Measurements from ENCODE around the gene CPLX4.
A peak's percentile ranks its signal among the peaks of the same experiment; 100 is the strongest.

CPLX4 gene

DNA sequence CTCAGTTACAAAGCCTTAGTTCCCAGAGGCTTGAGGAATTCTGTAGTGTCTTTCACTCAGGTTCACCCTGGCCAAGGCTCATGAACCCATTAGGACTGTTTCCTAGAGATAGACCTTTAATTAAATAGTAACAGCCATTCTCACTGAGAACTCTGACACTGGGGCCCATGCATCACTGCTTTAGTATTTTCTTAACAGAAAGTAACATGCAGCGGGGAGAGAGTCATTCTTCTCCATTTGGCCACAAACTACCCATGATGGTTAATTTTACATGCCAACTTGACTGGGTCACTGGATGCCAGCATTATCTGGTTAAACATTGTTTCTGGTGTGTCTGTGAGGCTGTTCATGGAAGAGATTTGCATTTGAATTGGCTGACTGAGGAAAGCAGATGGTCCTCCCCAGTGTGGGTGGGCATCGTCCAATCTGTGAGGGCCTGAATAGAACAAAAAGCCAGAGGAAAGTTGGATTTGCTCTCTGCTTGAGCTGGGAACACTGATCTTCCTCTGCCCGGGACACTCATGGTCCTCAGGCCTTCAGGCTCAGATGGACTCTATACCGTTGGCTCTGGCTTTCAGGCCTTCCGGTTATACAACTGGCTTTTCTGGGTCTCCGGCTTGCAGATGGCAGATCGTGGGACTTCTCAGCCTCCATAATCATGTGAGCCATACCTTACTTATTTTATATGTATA lies 5.6 kb upstream of the CPLX4 start:
- TF ChIP-seq, protein P1, sequence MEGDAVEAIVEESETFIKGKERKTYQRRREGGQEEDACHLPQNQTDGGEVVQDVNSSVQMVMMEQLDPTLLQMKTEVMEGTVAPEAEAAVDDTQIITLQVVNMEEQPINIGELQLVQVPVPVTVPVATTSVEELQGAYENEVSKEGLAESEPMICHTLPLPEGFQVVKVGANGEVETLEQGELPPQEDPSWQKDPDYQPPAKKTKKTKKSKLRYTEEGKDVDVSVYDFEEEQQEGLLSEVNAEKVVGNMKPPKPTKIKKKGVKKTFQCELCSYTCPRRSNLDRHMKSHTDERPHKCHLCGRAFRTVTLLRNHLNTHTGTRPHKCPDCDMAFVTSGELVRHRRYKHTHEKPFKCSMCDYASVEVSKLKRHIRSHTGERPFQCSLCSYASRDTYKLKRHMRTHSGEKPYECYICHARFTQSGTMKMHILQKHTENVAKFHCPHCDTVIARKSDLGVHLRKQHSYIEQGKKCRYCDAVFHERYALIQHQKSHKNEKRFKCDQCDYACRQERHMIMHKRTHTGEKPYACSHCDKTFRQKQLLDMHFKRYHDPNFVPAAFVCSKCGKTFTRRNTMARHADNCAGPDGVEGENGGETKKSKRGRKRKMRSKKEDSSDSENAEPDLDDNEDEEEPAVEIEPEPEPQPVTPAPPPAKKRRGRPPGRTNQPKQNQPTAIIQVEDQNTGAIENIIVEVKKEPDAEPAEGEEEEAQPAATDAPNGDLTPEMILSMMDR (IDR thresholded peaks at IDR 0.05; ENCODE audit: low read depth, low read length, missing control alignments): no peak
- in situ Hi-C loops (cut with HindIII; ENCODE audit: low sequenced_read_pairs): no loop called here
- H3K4me3 ChIP-seq (ENCODE audit: low read depth, low read length): no peak overlapping the region
- DNase-seq (ENCODE audit: low read depth): peak; percentile 5

DNA sequence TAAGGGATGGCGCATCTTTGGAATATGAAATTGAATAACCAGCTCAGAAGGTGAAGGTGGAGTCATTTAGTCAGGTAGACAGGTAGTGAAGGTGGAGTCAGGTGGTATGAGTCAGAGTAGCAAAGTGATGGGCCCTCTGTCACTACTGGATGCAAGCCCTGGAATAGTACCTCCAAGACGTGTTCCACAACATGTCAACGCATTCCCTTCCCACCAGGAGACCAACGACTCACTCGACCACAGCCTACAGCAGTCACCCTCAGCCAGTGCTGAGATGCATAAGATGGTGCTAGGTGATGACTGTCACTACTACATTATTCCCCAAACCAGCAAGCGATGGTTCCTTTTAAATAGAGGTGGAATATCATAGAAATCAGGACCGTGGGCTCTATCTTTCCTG lies 6.8 kb downstream of the CPLX4 start:
- DNase-seq (ENCODE audit: low read depth): peak; percentile 13
- in situ Hi-C loops (cut with HindIII; ENCODE audit: low sequenced_read_pairs): no loop called here
- TF ChIP-seq, protein P1 (IDR thresholded peaks at IDR 0.05; ENCODE audit: low read depth, low read length, missing control alignments): no peak
- H3K4me3 ChIP-seq (ENCODE audit: low read depth, low read length): no peak overlapping the region

- TF ChIP-seq, protein P1 (IDR thresholded peaks at IDR 0.05; ENCODE audit: low read depth, low read length, missing control alignments): no peak
- peak overlapping the region; percentile 15 for H3K4me3 ChIP-seq (ENCODE audit: low read depth, low read length)
- no peak for DNase-seq (ENCODE audit: low read depth)
- in situ Hi-C loops (cut with HindIII; ENCODE audit: low sequenced_read_pairs): no loop called here
Observed at GRCh38 chr18:59308938-59309260, 9.6 kb downstream of the CPLX4 start.

DNA sequence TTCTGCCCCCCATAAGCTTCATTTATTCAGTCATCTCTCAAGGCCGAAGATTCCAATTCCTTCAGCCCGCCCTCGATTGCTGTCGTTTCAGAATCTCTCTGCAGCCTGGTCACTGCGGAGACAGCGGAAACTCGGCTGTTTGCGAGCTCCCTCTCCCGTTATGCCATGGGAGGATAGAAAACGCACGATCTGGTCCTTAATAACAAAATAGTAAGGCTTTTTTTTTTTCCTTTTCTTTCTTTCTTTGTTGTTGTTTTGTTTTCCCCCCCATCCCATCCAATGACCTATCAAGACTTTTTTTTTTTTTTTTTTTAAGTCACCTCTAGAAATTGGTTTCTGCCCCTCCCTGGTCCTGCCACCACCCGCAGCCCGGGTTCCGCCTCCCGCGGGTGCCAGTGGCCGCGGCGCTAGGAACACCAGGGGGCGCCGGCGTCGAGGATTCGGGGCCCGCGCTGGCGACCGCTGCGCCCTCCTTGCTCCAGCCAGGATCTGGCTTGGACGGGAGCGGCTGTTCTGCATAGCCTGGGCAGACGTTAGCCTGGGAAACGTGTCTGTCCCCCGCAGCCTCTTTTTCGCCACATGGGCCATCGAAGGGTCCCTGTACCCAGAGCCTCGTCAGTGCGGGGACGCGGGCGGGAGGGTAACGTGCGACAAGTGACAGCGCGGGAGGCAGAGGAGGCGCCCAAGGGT lies 10.1 kb downstream of the CPLX4 start:
- H3K4me3 ChIP-seq (ENCODE audit: low read depth, low read length): peak overlapping the region; percentile 15
- peak; percentile 11 for DNase-seq (ENCODE audit: low read depth)

DNA sequence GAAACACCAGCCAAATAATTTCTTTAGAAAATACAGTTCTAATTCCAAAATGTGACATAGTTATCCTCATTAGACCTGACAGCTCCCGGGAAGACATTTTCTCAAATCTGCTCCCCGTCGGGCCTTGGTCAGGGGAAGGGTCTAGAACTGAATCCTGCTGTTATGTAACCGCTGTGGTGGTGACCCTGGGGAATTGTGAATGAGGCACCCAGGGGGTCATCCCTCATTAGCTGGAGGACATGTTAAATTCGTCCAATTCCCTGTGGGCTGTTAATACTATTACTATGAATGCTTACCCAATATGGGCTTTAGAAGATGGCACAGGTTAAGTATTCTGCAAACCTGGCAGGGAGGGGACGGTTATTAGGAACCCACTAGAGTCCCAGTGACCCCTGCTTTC lies 11.8 kb downstream of the CPLX4 start:
- in situ Hi-C loops (cut with HindIII; ENCODE audit: low sequenced_read_pairs): no loop called here
- H3K4me3 ChIP-seq (ENCODE audit: low read depth, low read length): no peak overlapping the region
- TF ChIP-seq, protein P1 (IDR thresholded peaks at IDR 0.05; ENCODE audit: low read depth, low read length, missing control alignments): no peak
- DNase-seq (ENCODE audit: low read depth): no peak

More for the DNA sequence above, 10.1 kb downstream of the CPLX4 start:
- in situ Hi-C loops (cut with HindIII; ENCODE audit: low sequenced_read_pairs): no loop called here
- TF ChIP-seq, protein P1 (IDR thresholded peaks at IDR 0.05; ENCODE audit: low read depth, low read length, missing control alignments): peak; percentile 86

DNA sequence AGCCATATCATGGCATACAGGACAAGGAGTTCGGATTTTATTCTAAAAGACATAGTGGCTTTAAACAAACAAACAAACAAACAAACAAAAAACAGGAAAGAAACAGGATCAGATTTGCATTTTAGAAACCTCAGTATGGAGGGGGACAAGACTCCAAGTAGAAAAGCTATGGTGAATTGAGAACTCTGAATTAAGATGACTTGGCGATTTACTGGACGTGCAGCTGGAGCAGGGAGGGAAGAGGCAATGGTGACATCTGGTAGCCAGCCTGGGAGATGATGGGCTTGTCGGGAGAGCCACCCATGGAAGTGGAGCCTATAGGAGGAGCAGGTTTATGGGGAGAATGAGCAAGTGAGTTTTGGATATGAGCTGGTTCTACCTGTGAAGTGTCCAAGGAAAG lies 13.2 kb downstream of the CPLX4 start:
- H3K4me3 ChIP-seq (ENCODE audit: low read depth, low read length): no peak overlapping the region
- in situ Hi-C loops (cut with HindIII; ENCODE audit: low sequenced_read_pairs): no loop called here
- TF ChIP-seq, protein P1 (IDR thresholded peaks at IDR 0.05; ENCODE audit: low read depth, low read length, missing control alignments): no peak
- DNase-seq (ENCODE audit: low read depth): no peak
